Ovary (tissue), 3 donors: ENCODE data around the gene SWT1.

Experiments
- EP300 ChIP-seq: sonication (generic); formaldehyde crosslinking; IDR thresholded peaks from one replicate; pipeline ENCODE4 v1.6.1; 2017; ENCODE audit warnings: antibody characterized with exemption
- POLR2A ChIP-seq: fragments of 450-650 bp; IDR thresholded peaks from one replicate; pipeline ENCODE4 v1.6.1; 2017; ENCODE audit warnings: antibody characterized with exemption, mild to moderate bottlenecking, moderate library complexity
- TF ChIP-seq, protein P1 (sequence below), 3 donors: fragments of 450-650 bp in 2 of 3; fragments of 200-600 bp in 1 of 3; IDR thresholded peaks; one replicate each; pipeline versions ENCODE4 v1.5.1 to v1.8.0; 2016 to 2022; ENCODE audit warnings: antibody characterized with exemption in 3 of 3, mild to moderate bottlenecking in 1 of 3
- donor health status: DM: no; HTN: no; CAD: no.

- TF ChIP-seq, protein P1, sequence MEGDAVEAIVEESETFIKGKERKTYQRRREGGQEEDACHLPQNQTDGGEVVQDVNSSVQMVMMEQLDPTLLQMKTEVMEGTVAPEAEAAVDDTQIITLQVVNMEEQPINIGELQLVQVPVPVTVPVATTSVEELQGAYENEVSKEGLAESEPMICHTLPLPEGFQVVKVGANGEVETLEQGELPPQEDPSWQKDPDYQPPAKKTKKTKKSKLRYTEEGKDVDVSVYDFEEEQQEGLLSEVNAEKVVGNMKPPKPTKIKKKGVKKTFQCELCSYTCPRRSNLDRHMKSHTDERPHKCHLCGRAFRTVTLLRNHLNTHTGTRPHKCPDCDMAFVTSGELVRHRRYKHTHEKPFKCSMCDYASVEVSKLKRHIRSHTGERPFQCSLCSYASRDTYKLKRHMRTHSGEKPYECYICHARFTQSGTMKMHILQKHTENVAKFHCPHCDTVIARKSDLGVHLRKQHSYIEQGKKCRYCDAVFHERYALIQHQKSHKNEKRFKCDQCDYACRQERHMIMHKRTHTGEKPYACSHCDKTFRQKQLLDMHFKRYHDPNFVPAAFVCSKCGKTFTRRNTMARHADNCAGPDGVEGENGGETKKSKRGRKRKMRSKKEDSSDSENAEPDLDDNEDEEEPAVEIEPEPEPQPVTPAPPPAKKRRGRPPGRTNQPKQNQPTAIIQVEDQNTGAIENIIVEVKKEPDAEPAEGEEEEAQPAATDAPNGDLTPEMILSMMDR (IDR thresholded peaks at IDR 0.05): no peak
- TF ChIP-seq POLR2A (no peak), EP300 (no peak)
Measured at GRCh38 chr1:185228979-185229378, 72.0 kb downstream of the SWT1 start.
